Measurements from ENCODE around the gene ATXN7.

- TF ChIP-seq CTCF (conservative IDR thresholded peaks at IDR 0.05; ENCODE audit: low read length) = no peak
- TF ChIP-seq EZH2phosphoT487 (IDR thresholded peaks at IDR 0.05; ENCODE audit: borderline replicate concordance, low read depth, low read length) = no peak
These were observed 112.6 kb downstream of the ATXN7 start for GRCh38 chr3:63976161-63976871.

Data from OCI-LY7 (cell line).